Progenitor cell of endocrine pancreas (in vitro differentiated cells): ENCODE results near the gene BCL2L1. TPM values are rescaled to one million over a fixed set of nuclear protein-coding genes. Genes with fewer than 3 reads are reported as not detected.
"Not testable (repeated sequence)": the region's sequence is repeated elsewhere in the genome, so short reads cannot be mapped to it uniquely, and the experiment has no call there.

Source experiments
- DNase-seq: peaks from one replicate; pipeline ENCODE4 v3.0.0; 2021; ENCODE audit warnings: low spot score; ENCODE audit not compliant: unreplicated experiment
- H3K27ac Mint-ChIP-seq: 2 replicates; pipeline ENCODE4 v1.8.0; 2021; ENCODE audit warnings: mild to moderate bottlenecking, moderate library complexity, mixed read lengths
- H3K27me3 Mint-ChIP-seq: 2 replicates; pipeline ENCODE4 v1.8.0; 2021; ENCODE audit warnings: mixed read lengths
- H3K36me3 Mint-ChIP-seq: 2 replicates; pipeline ENCODE4 v1.8.0; 2022; ENCODE audit warnings: mixed read lengths; ENCODE audit not compliant: insufficient read depth
- H3K4me1 Mint-ChIP-seq: 2 replicates; pipeline ENCODE4 v1.8.0; 2021; ENCODE audit warnings: low read depth, mixed read lengths
- H3K4me3 Mint-ChIP-seq: 2 replicates; pipeline ENCODE4 v1.8.0; 2021; ENCODE audit warnings: low read depth, mild to moderate bottlenecking, moderate library complexity, mixed read lengths
- H3K9me3 Mint-ChIP-seq: 2 replicates; pipeline ENCODE4 v1.8.0; 2021; ENCODE audit warnings: low read depth, mixed read lengths
- total RNA-seq: library from RNA; stranded (reverse); gene quantifications from 2 replicates; pipeline ENCODE4 v1.2.1, GENCODE V29; 2021
- TF ChIP-seq, protein P1 (sequence below): fragments of 200-600 bp; sonication (generic); IDR thresholded peaks from one replicate; pipeline ENCODE4 v1.5.0; 2021; ENCODE audit warnings: antibody characterized with exemption, mild to moderate bottlenecking; ENCODE audit not compliant: unreplicated experiment

The BCL2L1 gene
- total RNA-seq, 1 donor from 2014 or later = 130 TPM

DNA sequence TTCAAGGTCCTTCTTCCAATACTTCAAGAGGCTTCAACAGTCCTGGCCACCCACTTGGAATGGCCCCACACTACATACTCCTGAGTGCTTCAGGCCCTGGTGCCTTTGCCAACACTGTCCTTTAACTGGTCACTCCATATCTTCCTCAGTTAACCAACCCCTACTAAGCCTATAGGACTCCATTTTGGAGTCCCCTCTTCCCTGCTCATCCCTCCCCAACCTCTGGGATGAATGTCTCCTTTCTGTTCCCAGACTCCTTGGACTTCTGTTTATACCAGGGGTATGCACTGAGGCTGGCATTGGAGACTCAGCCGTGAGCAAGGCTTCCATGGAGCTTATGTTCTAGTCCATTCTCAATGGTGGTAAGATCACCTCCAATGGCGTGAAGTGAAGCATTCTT, 51.3 kb downstream of the BCL2L1 start:
- Mint-ChIP-seq H3K4me3 (no peak overlapping the region), H3K27ac (peak overlapping the region; percentile 68), H3K36me3 (peaks cover 19% of the 10 kb centered on the region), H3K27me3 (no peaks in the 10 kb centered on the region), H3K9me3 (no peaks in the 10 kb centered on the region), H3K4me1 (peaks cover 23% of the 10 kb centered on the region)
- TF ChIP-seq, protein P1, sequence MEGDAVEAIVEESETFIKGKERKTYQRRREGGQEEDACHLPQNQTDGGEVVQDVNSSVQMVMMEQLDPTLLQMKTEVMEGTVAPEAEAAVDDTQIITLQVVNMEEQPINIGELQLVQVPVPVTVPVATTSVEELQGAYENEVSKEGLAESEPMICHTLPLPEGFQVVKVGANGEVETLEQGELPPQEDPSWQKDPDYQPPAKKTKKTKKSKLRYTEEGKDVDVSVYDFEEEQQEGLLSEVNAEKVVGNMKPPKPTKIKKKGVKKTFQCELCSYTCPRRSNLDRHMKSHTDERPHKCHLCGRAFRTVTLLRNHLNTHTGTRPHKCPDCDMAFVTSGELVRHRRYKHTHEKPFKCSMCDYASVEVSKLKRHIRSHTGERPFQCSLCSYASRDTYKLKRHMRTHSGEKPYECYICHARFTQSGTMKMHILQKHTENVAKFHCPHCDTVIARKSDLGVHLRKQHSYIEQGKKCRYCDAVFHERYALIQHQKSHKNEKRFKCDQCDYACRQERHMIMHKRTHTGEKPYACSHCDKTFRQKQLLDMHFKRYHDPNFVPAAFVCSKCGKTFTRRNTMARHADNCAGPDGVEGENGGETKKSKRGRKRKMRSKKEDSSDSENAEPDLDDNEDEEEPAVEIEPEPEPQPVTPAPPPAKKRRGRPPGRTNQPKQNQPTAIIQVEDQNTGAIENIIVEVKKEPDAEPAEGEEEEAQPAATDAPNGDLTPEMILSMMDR = no peak
- no peak for DNase-seq

DNA sequence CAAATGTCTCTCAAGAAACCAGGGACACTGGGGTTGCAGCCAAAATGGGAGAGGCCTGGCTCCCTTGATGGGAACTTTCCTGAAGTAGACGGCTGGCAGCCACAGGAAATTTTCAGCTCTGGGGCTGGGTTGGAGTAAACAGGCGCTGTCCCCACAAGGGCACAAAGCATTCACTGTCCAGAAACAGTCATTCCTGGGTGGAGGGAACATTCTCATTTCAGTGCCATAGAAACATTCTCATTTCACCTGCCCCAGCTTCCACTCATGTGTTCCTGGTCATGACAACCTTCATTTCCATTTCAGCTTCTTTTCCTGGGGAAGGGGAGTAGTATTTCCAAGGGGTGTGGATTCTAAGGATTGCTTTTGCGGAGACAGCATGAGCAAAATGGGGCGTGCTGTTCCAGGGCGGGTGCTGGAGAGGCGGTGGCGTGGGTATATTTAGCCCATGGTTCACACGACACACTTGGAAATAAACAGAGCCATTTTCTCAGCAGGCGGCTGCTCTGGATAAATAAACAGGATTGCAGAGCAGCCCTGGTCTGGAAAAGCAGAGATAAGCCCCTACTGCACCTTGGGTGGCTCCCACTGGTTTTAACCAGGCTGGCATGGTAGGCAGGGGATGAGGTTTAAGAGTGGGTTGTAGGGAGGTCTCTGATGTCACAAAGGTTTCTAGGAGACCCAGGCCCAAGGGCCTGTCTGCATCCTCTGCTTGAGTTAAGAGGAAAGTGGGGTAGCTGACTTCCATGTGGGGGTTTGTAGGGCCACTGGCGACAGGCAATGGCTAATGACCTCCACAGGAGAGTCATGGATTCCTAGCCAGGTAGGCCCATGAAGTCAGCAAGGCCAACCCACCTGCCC, 52.1 kb downstream of the BCL2L1 start:
- Mint-ChIP-seq H3K27me3 (no peaks in the 10 kb centered on the region), H3K27ac (peak overlapping the region; percentile 77), H3K4me3 (no peak overlapping the region), H3K36me3 (peaks cover 19% of the 10 kb centered on the region), H3K9me3 (no peaks in the 10 kb centered on the region), H3K4me1 (peaks cover 18% of the 10 kb centered on the region)
- TF ChIP-seq, protein P1 = no peak
- DNase-seq = no peak

DNA sequence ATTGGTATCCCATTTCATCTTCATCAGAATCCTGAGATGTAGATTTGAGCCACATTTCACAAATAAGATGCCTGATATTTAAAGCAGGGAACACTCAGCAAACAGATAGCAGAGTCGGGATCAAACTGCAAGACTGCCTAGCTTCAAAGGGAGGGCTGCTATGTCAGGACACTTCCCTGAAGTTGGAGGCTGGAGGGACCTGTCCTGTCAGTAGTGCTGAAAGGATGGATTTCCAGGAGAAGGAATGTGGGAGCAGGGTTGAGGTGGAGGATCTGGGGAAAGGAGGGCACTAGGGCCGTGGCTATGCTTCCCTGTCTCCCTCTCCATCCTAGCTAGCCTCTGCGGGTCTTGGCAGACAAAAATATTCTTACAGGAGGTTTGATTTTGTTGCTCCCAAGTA, 52.8 kb downstream of the BCL2L1 start:
- no peaks in the 10 kb centered on the region for H3K9me3 Mint-ChIP-seq
- TF ChIP-seq, protein P1 = no peak
- H3K27ac Mint-ChIP-seq = peak overlapping the region; percentile 40
- no peak overlapping the region for H3K4me3 Mint-ChIP-seq
- H3K4me1 Mint-ChIP-seq = peaks cover 13% of the 10 kb centered on the region
- no peaks in the 10 kb centered on the region for H3K27me3 Mint-ChIP-seq
- DNase-seq = no peak
- H3K36me3 Mint-ChIP-seq = peaks cover 20% of the 10 kb centered on the region

DNA sequence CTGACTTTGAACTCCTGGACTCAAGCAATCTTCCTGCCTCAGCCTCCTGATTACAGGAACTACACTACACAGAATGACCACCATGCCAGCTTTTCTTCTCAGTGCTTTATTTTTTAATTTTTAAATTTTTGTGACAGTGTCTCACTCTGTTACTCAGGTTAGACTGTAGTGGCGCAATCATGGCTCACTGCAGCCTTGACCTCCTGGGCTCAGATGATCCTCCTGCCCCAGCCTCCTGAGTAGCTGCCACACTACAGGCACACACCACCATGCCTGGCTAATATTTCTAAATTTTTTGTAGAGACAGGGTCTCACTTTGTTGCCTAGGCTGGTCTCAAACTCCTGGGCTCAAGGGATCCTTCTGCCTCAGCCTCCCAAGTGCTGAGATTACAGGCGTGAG, 53.7 kb downstream of the BCL2L1 start:
- not testable (repeated sequence) for H3K4me3 Mint-ChIP-seq, H3K9me3 Mint-ChIP-seq, H3K27ac Mint-ChIP-seq, H3K27me3 Mint-ChIP-seq, DNase-seq
- Mint-ChIP-seq H3K36me3 (peaks cover 20% of the 10 kb centered on the region), H3K4me1 (peaks cover 21% of the 10 kb centered on the region)

DNA sequence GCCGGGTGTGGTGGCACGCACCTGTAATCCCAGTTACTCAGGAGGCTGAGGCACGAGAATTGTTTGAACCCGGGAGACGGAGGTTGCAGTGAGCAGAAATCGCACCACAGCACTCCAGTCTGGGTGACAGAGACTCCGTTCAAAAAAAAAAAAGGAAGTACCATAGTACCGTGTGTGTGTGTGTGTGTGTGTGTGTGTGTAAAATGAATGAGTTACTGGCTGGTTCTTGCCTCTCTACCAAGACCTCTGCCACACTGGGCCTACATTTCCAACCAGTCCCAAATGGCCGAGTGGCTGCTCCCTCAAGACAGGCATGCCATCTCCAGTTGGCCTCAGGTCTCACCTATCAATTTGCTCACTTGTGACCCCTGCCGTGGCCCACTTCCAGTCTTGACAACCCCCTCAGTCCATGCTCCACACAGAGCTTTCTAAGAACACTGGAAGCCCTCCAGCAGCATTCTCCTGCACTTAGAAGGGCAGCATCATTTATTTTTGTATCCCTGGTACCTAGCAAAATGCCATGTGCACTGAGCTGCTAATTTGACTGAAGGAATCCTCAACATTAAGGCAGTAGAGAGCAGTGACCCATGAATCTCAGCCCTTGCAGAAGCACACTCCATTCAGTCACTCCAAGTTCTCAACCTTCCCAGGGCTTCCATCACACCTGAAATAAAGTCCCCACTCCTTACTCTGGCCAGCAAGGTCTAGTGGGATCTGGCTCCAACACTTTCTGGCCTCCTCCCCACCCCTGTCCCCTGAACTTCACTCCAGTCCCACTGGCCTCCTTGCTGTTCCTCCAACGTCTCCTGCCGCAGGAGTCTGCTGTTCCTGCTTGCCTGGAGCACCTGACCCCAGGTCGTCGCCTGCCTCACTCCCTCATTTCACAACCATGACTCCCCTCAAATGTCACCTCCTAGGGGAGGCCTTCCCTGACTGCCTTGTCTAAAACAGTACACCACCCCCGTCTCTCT, 55.1 kb downstream of the BCL2L1 start:
- Mint-ChIP-seq H3K36me3 (peaks cover 18% of the 10 kb centered on the region), H3K4me3 (no peak overlapping the region), H3K9me3 (no peaks in the 10 kb centered on the region), H3K4me1 (peaks cover 30% of the 10 kb centered on the region), H3K27me3 (no peaks in the 10 kb centered on the region), H3K27ac (peak overlapping the region; percentile 84)
- DNase-seq = no peak
- TF ChIP-seq, protein P1 = no peak
